K562 (cell line): Measurements from ENCODE around the gene HEATR9. TPM values are rescaled to one million over a fixed set of nuclear protein-coding genes. Genes with fewer than 3 reads are reported as not detected.

Experiments
- ATAC-seq: fragments of 200-7000 bp; cut with Tn5 transposase; 3 replicates; pipeline ENCODE4 v1.9.1; 2020; ENCODE audit warnings: moderate library complexity
- BruUV-seq: library from RNA; stranded (reverse); fragments of 400-500 nt; replicated peaks from 2 replicates; lab custom pipeline; 2021; lab: Mats Ljungman, UMichigan
- CTCF ChIA-PET: fragments of 300-600 bp; formaldehyde crosslinking; extraction: SDS; loops from one replicate; lab custom pipeline; 2021; ENCODE audit warnings: low intra/inter-chr PET ratio; lab: Yijun Ruan, JAX
- POLR2A ChIA-PET: fragments of 300-600, 350-650 bp; sonication (Branson Sonifier 250); formaldehyde crosslinking; extraction: SDS; loops from one replicate; lab custom pipeline; 2021; ENCODE audit warnings: antibody characterized with exemption, inconsistent platforms; lab: Yijun Ruan, JAX
- DNase-seq, 4 experiments: peaks; one replicate each; pipeline versions ENCODE4 v3.0.0 to v3.0.0-alpha.2; 2011 to 2018; ENCODE audit warnings: low spot score in 3 of 4, mixed read lengths in 3 of 4; ENCODE audit errors: extremely low read depth in 1 of 4
- FAIRE-seq: peaks from 2 replicates; lab custom pipeline; 2011; peaks lifted over from hg19 to GRCh38; lab: Jason Lieb, UNC
- H2AFZ ChIP-seq: 2 replicates; pipeline ENCODE4 v1.6.0; 2011; ENCODE audit warnings: low read depth, low read length, control low read depth, inconsistent platforms
- H3K27ac ChIP-seq: fragments of 200-600 bp; 3 replicates; pipeline ENCODE4 v1.8.0; 2011; ENCODE audit warnings: low read depth, mild to moderate bottlenecking, control low read depth, inconsistent platforms, low read length, moderate library complexity, mixed read lengths; ENCODE audit errors: extremely low read depth
- H3K27me3 ChIP-seq, 2 experiments: fragments of 300-600 bp in 1 of 2; 2 replicates in 1 of 2; 3 replicates in 1 of 2; pipeline versions ENCODE4 v1.6.0 to v1.8.0; 2011; ENCODE audit warnings: inconsistent platforms in 2 of 2, low read length in 2 of 2, mild to moderate bottlenecking in 1 of 2, mixed read lengths in 1 of 2, moderate library complexity in 1 of 2; ENCODE audit not compliant: control insufficient read depth in 2 of 2, insufficient read depth in 2 of 2
- H3K36me3 ChIP-seq: fragments of 300-600 bp; 3 replicates; pipeline ENCODE4 v1.8.0; 2011; ENCODE audit warnings: mild to moderate bottlenecking, low read length, inconsistent platforms; ENCODE audit not compliant: control insufficient read depth, insufficient read depth
- H3K4me1 ChIP-seq, 2 experiments: fragments of 200-600 bp in 1 of 2; replicated peaks in 1 of 2; 2 replicates in 1 of 2; 3 replicates in 1 of 2; pipeline versions ENCODE4 v1.5.1 to v1.8.0; 2011; ENCODE audit warnings: inconsistent platforms in 2 of 2, low read length in 2 of 2, mild to moderate bottlenecking in 1 of 2, mixed read lengths in 1 of 2, moderate library complexity in 1 of 2; ENCODE audit not compliant: control insufficient read depth in 2 of 2, insufficient read depth in 2 of 2
- H3K4me2 ChIP-seq: 2 replicates; pipeline ENCODE4 v1.6.1; 2011; ENCODE audit warnings: low read length, control low read depth, inconsistent platforms, mixed read lengths; ENCODE audit not compliant: insufficient read depth
- H3K4me3 ChIP-seq: fragments of 200-600 bp; sonication (generic), shearing (Covaris generic); 2 replicates; pipeline ENCODE4 v1.5.1; 2016; ENCODE audit warnings: control low read depth, inconsistent platforms
- H3K79me2 ChIP-seq: fragments of 200-600 bp; 3 replicates; pipeline ENCODE4 v1.8.0; 2011; ENCODE audit warnings: low read length, inconsistent platforms; ENCODE audit not compliant: control insufficient read depth, insufficient read depth
- H3K9ac ChIP-seq, 2 experiments: 2 replicates each; pipeline versions ENCODE4 v1.6.0 to v1.6.1; 2011; ENCODE audit warnings: low read depth in 2 of 2, low read length in 2 of 2, control low read depth in 1 of 2, inconsistent platforms in 1 of 2, mild to moderate bottlenecking in 1 of 2, mixed read lengths in 1 of 2; ENCODE audit not compliant: insufficient read depth in 1 of 2
- H3K9me1 ChIP-seq: one replicate; pipeline ENCODE4 v1.6.0; 2011; ENCODE audit warnings: inconsistent platforms, mild to moderate bottlenecking, low read length, moderate library complexity; ENCODE audit not compliant: control insufficient read depth, insufficient read depth
- H3K9me3 ChIP-seq: replicated peaks from 2 replicates; pipeline ENCODE4 v1.5.1; 2011; ENCODE audit warnings: low read depth, low read length, inconsistent platforms; ENCODE audit not compliant: control insufficient read depth, insufficient read depth
- H4K20me1 ChIP-seq: replicated peaks from 2 replicates; pipeline ENCODE4 v1.6.1; 2011; ENCODE audit warnings: low read length, inconsistent platforms, mixed read lengths; ENCODE audit not compliant: control insufficient read depth, insufficient read depth
- MYBL2 ChIP-seq, 2 experiments: fragments of 450-650 bp in 1 of 2; sonication (generic) in 1 of 2; formaldehyde crosslinking in 1 of 2; IDR thresholded peaks; 2 replicates each; pipeline versions ENCODE4 v1.6.1 to v1.8.1; 2017 to 2022; ENCODE audit warnings: borderline replicate concordance in 1 of 2, inconsistent platforms in 1 of 2, low read depth in 1 of 2, mild to moderate bottlenecking in 1 of 2, missing genetic modification reagents in 1 of 2, moderate library complexity in 1 of 2
- WGBS: fragments of 100-300 bp; shearing (Covaris generic); methylation state at CpG from one replicate; pipeline ENCODE4 v1.1.6; 2016; ENCODE audit warnings: low coverage, mixed read lengths; ENCODE audit not compliant: insufficient coverage; ENCODE audit errors: missing lambda C conversion rate; 5-methylcytosine and 5-hydroxymethylcytosine counted together
- in situ Hi-C: fragments of 300-500 bp; cut with MboI; formaldehyde crosslinking; loops from 4 replicates; pipeline ENCODE4 v1.15.0; 2018; ENCODE audit warnings: inconsistent platforms, mixed read lengths
- intact Hi-C: fragments of 100-400 bp; cut with micrococcal nuclease; formaldehyde crosslinking; loops from 2 replicates; pipeline ENCODE4 v1.14.2; 2022
- polyA plus RNA-seq, 8 experiments: library from polyadenylated mRNA; depleted of rRNA in 4 of 8; stranded (reverse) in 5 of 8; unstranded in 3 of 8; fragments of >200 nt; fragmentation: Nextera tagmentation in 2 of 8; fragmentation: Illumina TruSeq in 1 of 8; extraction: Ambion mirVana in 2 of 8; extraction: Trizol in 1 of 8; gene quantifications; 2 replicates each; pipeline versions ENCODE4 v1.2.1 to v1.2.3, GENCODE V29; 2011 to 2014; ENCODE audit warnings: inconsistent platforms in 1 of 8, missing spikeins in 1 of 8
- total RNA-seq, 7 experiments: library from RNA; depleted of rRNA in 6 of 7; stranded (reverse); fragments of >200 nt in 6 of 7; fragmentation: Illumina TruSeq in 2 of 7; extraction: Trizol in 2 of 7; gene quantifications; 2 replicates each; pipeline versions ENCODE4 v1.2.1 to v1.2.3, GENCODE V29; 2011 to 2021; ENCODE audit warnings: low replicate concordance in 1 of 7
- TF ChIP-seq, protein P1 (sequence below): IDR thresholded peaks from 2 replicates; pipeline ENCODE4 v1.6.1; 2014; ENCODE audit warnings: antibody characterized with exemption
- TF ChIP-seq, protein P2 (sequence below): fragments of 450-650 bp; formaldehyde crosslinking; IDR thresholded peaks from 2 replicates; pipeline ENCODE4 v1.4.0; 2020; ENCODE audit warnings: mild to moderate bottlenecking, mixed read lengths
- TF ChIP-seq, protein P3 (sequence below), 3 experiments: IDR thresholded peaks in 2 of 3; conservative IDR thresholded peaks in 1 of 3; 2 replicates each; pipeline ENCODE4 v1.5.1; 2011 to 2012; ENCODE audit warnings: low read length in 3 of 3, mild to moderate bottlenecking in 3 of 3, control low read depth in 2 of 3, improper control_type of control experiment in 1 of 3, inconsistent platforms in 1 of 3, low read depth in 1 of 3, mixed read lengths in 1 of 3, moderate library complexity in 1 of 3; ENCODE audit not compliant: insufficient read depth in 2 of 3

Gene HEATR9
- total and polyA plus RNA-seq, 9 of the 15 experiments (the other 6 are each of a cell fraction or from before 2014, with no cell fraction given), result not detected

DNA sequence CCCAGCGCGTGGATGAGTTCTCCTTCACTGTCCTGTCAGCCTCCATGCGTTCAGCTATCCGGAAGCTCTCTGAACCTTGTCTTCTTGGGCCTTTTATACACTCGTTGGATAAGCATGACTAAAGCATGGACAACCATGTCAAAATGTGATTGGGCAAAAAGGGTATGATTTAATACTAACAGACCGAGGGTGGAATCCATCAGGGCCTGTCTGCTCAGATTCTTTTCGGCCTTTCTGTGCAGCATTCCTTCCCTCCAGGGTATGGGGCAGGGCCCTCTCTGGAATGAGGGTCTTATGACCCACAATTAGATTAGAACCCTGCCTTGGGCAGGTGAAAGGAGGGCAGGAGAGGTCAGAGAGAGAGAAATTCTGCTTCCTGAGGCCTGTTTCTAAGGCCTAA, 25.5 kb upstream of the HEATR9 start:
- Histone ChIP-seq H3K4me1 (peaks cover 0 to 25% of the 10 kb centered on the region in 2 experiments; a peak in 3 of 5 replicates), H3K27me3 (no peaks in the 10 kb centered on the region), H3K9ac (no peak overlapping the region), H4K20me1 (no peaks in the 10 kb centered on the region), H2AFZ (no peak overlapping the region), H3K4me2 (no peak overlapping the region), H3K27ac (no peak overlapping the region), H3K9me1 (no peaks in the 10 kb centered on the region), H3K4me3 (no peak overlapping the region), H3K79me2 (no peaks in the 10 kb centered on the region), H3K9me3 (no peaks in the 10 kb centered on the region), H3K36me3 (no peaks in the 10 kb centered on the region)
- DNase-seq (no peak), ATAC-seq (no peak), FAIRE-seq (no peak)
- BruUV-seq, result no TSS peak
- 69% methylated on average over 7 of the region's 7 CpGs for WGBS
- intact Hi-C loops, result no loop called here
- ChIA-PET CTCF (no interaction called here), POLR2A (interaction anchor here (0.8 to 1.2 kb wide), 3 partner anchors 9 to 47 kb away, joined by 3 to 4 read pairs (median 3); no protein-coding TSS in a partner anchor)
- TF ChIP-seq MYBL2 (IDR thresholded peaks at IDR 0.05; ENCODE audit: low read depth) (no peak), MYBL2 (CRISPR knock-in tag; IDR thresholded peaks at IDR 0.05; ENCODE audit: borderline replicate concordance) (no peak)
- TF ChIP-seq, protein P1, sequence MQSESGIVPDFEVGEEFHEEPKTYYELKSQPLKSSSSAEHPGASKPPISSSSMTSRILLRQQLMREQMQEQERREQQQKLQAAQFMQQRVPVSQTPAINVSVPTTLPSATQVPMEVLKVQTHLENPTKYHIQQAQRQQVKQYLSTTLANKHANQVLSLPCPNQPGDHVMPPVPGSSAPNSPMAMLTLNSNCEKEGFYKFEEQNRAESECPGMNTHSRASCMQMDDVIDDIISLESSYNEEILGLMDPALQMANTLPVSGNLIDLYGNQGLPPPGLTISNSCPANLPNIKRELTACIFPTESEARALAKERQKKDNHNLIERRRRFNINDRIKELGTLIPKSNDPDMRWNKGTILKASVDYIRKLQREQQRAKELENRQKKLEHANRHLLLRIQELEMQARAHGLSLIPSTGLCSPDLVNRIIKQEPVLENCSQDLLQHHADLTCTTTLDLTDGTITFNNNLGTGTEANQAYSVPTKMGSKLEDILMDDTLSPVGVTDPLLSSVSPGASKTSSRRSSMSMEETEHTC, result no peak
- TF ChIP-seq, protein P2, sequence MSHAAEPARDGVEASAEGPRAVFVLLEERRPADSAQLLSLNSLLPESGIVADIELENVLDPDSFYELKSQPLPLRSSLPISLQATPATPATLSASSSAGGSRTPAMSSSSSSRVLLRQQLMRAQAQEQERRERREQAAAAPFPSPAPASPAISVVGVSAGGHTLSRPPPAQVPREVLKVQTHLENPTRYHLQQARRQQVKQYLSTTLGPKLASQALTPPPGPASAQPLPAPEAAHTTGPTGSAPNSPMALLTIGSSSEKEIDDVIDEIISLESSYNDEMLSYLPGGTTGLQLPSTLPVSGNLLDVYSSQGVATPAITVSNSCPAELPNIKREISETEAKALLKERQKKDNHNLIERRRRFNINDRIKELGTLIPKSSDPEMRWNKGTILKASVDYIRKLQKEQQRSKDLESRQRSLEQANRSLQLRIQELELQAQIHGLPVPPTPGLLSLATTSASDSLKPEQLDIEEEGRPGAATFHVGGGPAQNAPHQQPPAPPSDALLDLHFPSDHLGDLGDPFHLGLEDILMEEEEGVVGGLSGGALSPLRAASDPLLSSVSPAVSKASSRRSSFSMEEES (CRISPR knock-in tag), result no peak
- TF ChIP-seq, protein P3, sequence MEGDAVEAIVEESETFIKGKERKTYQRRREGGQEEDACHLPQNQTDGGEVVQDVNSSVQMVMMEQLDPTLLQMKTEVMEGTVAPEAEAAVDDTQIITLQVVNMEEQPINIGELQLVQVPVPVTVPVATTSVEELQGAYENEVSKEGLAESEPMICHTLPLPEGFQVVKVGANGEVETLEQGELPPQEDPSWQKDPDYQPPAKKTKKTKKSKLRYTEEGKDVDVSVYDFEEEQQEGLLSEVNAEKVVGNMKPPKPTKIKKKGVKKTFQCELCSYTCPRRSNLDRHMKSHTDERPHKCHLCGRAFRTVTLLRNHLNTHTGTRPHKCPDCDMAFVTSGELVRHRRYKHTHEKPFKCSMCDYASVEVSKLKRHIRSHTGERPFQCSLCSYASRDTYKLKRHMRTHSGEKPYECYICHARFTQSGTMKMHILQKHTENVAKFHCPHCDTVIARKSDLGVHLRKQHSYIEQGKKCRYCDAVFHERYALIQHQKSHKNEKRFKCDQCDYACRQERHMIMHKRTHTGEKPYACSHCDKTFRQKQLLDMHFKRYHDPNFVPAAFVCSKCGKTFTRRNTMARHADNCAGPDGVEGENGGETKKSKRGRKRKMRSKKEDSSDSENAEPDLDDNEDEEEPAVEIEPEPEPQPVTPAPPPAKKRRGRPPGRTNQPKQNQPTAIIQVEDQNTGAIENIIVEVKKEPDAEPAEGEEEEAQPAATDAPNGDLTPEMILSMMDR (IDR thresholded peaks at IDR 0.05 in 2 of 3, conservative IDR thresholded peaks at IDR 0.05 in 1 of 3; ENCODE audit: insufficient read depth in 2 of 3, low read depth in 1 of 3, low read length in 3 of 3), result no peak
- in situ Hi-C loops, result no loop called here
